ENCODE data around the gene THTPA. TPM values are rescaled to one million over a fixed set of nuclear protein-coding genes. Genes with fewer than 3 reads are reported as not detected.

Gene THTPA
- total RNA-seq, 4 donors from 2014 or later: 23.3 to 48.5 (median 37.6) TPM

- no peak overlapping the region for H3K4me3 ChIP-seq
- H3K27ac ChIP-seq: no peak overlapping the region
Observed at GRCh38 chr14:23601424-23601823, 45.4 kb downstream of the THTPA start.

DNA sequence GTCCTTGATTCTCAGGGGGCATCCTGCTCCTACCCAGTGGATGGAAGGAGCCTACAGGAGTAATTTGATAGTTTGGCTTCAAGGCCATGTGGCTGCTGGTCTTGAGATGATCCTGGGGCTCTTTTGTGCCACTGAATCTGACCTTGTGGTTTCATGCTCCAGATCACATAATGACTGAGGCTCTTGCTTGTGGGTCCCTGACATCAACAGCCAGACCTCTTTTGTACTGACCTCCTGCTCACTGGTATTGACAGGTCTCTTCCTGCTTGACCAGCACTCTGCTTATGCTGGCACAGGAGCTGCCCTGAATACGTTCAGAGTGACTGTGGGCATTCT is 45.7 kb downstream of the THTPA start:
- Histone ChIP-seq H3K36me3 (no peaks in the 10 kb centered on the region), H3K9me3 (no peaks in the 10 kb centered on the region), H3K27ac (no peak overlapping the region), H3K4me3 (no peak overlapping the region), H3K27me3 (no peaks in the 10 kb centered on the region), H3K4me1 (no peaks in the 10 kb centered on the region)
- no peak for DNase-seq
- no peak for TF ChIP-seq POLR2A (IDR thresholded peaks at IDR 0.05)
- TF ChIP-seq, protein P1, sequence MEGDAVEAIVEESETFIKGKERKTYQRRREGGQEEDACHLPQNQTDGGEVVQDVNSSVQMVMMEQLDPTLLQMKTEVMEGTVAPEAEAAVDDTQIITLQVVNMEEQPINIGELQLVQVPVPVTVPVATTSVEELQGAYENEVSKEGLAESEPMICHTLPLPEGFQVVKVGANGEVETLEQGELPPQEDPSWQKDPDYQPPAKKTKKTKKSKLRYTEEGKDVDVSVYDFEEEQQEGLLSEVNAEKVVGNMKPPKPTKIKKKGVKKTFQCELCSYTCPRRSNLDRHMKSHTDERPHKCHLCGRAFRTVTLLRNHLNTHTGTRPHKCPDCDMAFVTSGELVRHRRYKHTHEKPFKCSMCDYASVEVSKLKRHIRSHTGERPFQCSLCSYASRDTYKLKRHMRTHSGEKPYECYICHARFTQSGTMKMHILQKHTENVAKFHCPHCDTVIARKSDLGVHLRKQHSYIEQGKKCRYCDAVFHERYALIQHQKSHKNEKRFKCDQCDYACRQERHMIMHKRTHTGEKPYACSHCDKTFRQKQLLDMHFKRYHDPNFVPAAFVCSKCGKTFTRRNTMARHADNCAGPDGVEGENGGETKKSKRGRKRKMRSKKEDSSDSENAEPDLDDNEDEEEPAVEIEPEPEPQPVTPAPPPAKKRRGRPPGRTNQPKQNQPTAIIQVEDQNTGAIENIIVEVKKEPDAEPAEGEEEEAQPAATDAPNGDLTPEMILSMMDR (IDR thresholded peaks at IDR 0.05): no peak

More at GRCh38 chr14:23601424-23601823, 45.4 kb downstream of the THTPA start:
- Histone ChIP-seq H3K36me3 (no peaks in the 10 kb centered on the region), H3K9me3 (no peaks in the 10 kb centered on the region), H3K27me3 (no peaks in the 10 kb centered on the region), H3K4me1 (no peaks in the 10 kb centered on the region)
- no peak for TF ChIP-seq POLR2A (IDR thresholded peaks at IDR 0.05)
- TF ChIP-seq, protein P1 (IDR thresholded peaks at IDR 0.05): no peak
- no peak for DNase-seq

- H3K9me3 ChIP-seq: no peaks in the 10 kb centered on the region
- H3K27me3 ChIP-seq: no peaks in the 10 kb centered on the region
- H3K4me1 ChIP-seq: no peaks in the 10 kb centered on the region
- TF ChIP-seq, protein P1 (IDR thresholded peaks at IDR 0.05): no peak
- no peak for TF ChIP-seq POLR2A (IDR thresholded peaks at IDR 0.05)
- no peaks in the 10 kb centered on the region for H3K36me3 ChIP-seq
- no peak overlapping the region for H3K27ac ChIP-seq
- no peak for DNase-seq
- H3K4me3 ChIP-seq: no peak overlapping the region
Observed at GRCh38 chr14:23602181-23603095, 46.4 kb downstream of the THTPA start.

GRCh38 chr14:23603103-23603502 is 47.0 kb downstream of the THTPA start:
- Histone ChIP-seq H3K4me1 (no peaks in the 10 kb centered on the region), H3K4me3 (no peak overlapping the region), H3K27me3 (no peaks in the 10 kb centered on the region), H3K9me3 (no peaks in the 10 kb centered on the region), H3K27ac (no peak overlapping the region), H3K36me3 (no peaks in the 10 kb centered on the region)
- TF ChIP-seq, protein P1 (IDR thresholded peaks at IDR 0.05): no peak
- no peak for TF ChIP-seq POLR2A (IDR thresholded peaks at IDR 0.05)
- DNase-seq: no peak

DNA sequence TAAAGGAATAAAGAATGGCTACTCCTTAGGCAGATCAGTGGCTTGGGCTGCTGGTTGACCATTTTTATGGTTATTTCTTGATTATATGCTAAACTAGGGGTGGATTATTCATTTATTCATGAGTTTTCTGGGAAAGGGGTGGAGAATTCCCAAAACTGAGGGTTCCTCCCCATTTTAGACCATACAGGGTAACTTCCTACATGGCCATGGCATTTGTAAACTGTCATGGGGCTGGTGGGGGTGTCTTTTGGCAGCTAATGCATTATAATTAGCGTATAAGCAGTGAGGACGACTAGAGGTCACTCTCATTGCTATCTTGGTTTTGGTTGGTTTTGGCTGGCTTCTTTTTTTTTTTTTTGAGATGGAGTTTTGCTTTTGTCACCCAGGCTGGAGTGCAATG is 48.1 kb downstream of the THTPA start:
- H3K27me3 ChIP-seq: no peaks in the 10 kb centered on the region
- no peaks in the 10 kb centered on the region for H3K9me3 ChIP-seq
- no peak for TF ChIP-seq POLR2A (IDR thresholded peaks at IDR 0.05)
- TF ChIP-seq, protein P1 (IDR thresholded peaks at IDR 0.05): no peak
- H3K4me3 ChIP-seq: no peak overlapping the region
- H3K4me1 ChIP-seq: no peaks in the 10 kb centered on the region
- H3K27ac ChIP-seq: no peak overlapping the region
- H3K36me3 ChIP-seq: no peaks in the 10 kb centered on the region
- no peak for DNase-seq
